HepG2 (cell line): Measurements from ENCODE around the gene ATRAID. TPM values are rescaled to one million over a fixed set of nuclear protein-coding genes. Genes with fewer than 3 reads are reported as not detected.

ENCODE experiments used
- ARID2 ChIP-seq: sonication (generic); formaldehyde crosslinking; IDR thresholded peaks from 2 replicates; pipeline ENCODE4 v1.8.1; 2022; ENCODE audit warnings: mild to moderate bottlenecking, missing genetic modification reagents, borderline replicate concordance
- ATF4 ChIP-seq, 2 experiments: fragments of 450-650 bp in 1 of 2; sonication (generic) in 1 of 2; formaldehyde crosslinking; IDR thresholded peaks; 2 replicates each; pipeline versions ENCODE4 v1.5.0 to v1.8.0; 2020 to 2022; ENCODE audit warnings: mild to moderate bottlenecking in 1 of 2, missing genetic modification reagents in 1 of 2
- FOXO4 ChIP-seq: sonication (generic); formaldehyde crosslinking; conservative IDR thresholded peaks from 2 replicates; pipeline ENCODE4 v1.8.1; 2023; ENCODE audit warnings: missing genetic modification reagents
- KDM5B ChIP-seq: sonication (generic); formaldehyde crosslinking; IDR thresholded peaks from 2 replicates; pipeline ENCODE4 v1.4.0; 2020; ENCODE audit warnings: missing genetic modification reagents, mild to moderate bottlenecking, borderline replicate concordance
- NFIC ChIP-seq: IDR thresholded peaks from 2 replicates; pipeline ENCODE4 v1.6.1; 2012; ENCODE audit warnings: mild to moderate bottlenecking, low read length, inconsistent platforms
- POLR2G ChIP-seq: fragments of 200-400 bp; formaldehyde crosslinking; IDR thresholded peaks from 2 replicates; pipeline ENCODE4 v1.6.1; 2018; ENCODE audit warnings: mild to moderate bottlenecking, low read depth, low read length, moderate library complexity
- SPEN ChIP-seq: sonication (generic); formaldehyde crosslinking; IDR thresholded peaks from 2 replicates; pipeline ENCODE4 v1.5.1; 2020; ENCODE audit warnings: low read depth, mild to moderate bottlenecking, missing genetic modification reagents
- TBX3 ChIP-seq: fragments of 450-650 bp; IDR thresholded peaks from 2 replicates; pipeline ENCODE4 v1.6.1; 2017; ENCODE audit warnings: antibody characterized with exemption, mild to moderate bottlenecking, inconsistent platforms, borderline replicate concordance
- ZNF275 ChIP-seq: sonication (generic); formaldehyde crosslinking; IDR thresholded peaks from 2 replicates; pipeline ENCODE4 v1.8.0; 2022; ENCODE audit warnings: missing genetic modification reagents, mild to moderate bottlenecking, inconsistent platforms, borderline replicate concordance
- ZNF30 ChIP-seq: sonication (generic); formaldehyde crosslinking; IDR thresholded peaks from 2 replicates; pipeline ENCODE4 v1.5.0; 2020; ENCODE audit warnings: mild to moderate bottlenecking, missing genetic modification reagents
- ZNF550 ChIP-seq: sonication (generic); formaldehyde crosslinking; IDR thresholded peaks from 2 replicates; pipeline ENCODE4 v1.4.0; 2020; ENCODE audit warnings: mild to moderate bottlenecking, missing genetic modification reagents, borderline replicate concordance
- ZNF672 ChIP-seq: sonication (generic); formaldehyde crosslinking; IDR thresholded peaks from 2 replicates; pipeline ENCODE4 v1.8.1; 2022; ENCODE audit warnings: missing genetic modification reagents
- ZNF746 ChIP-seq: sonication (generic); formaldehyde crosslinking; IDR thresholded peaks from 2 replicates; pipeline ENCODE4 v1.8.0; 2022; ENCODE audit warnings: mild to moderate bottlenecking, missing genetic modification reagents
- polyA plus RNA-seq, 8 experiments: library from polyadenylated mRNA; depleted of rRNA in 3 of 8; stranded (reverse) in 7 of 8; unstranded in 1 of 8; fragments of >200 nt; fragmentation: Illumina TruSeq in 4 of 8; extraction: Trizol in 4 of 8; gene quantifications; 2 replicates each; pipeline versions ENCODE4 v1.2.1 to v1.2.3, GENCODE V29; 2011 to 2016; ENCODE audit warnings: low read depth in 4 of 8, missing spikeins in 1 of 8, mixed read lengths in 1 of 8; ENCODE audit not compliant: insufficient read depth in 1 of 8
- total RNA-seq, 5 experiments: library from RNA; depleted of rRNA; stranded (reverse); fragments of >200 nt; fragmentation: Illumina TruSeq; extraction: Trizol; gene quantifications; 2 replicates each; pipeline ENCODE4 v1.2.3, GENCODE V29; 2016; ENCODE audit warnings: low read depth in 1 of 5
- TF ChIP-seq, protein P1 (sequence below): IDR thresholded peaks from 2 replicates; pipeline ENCODE4 v1.6.1; 2016
- TF ChIP-seq, protein P2 (sequence below): sonication (generic); formaldehyde crosslinking; IDR thresholded peaks from 2 replicates; pipeline ENCODE4 v1.4.0; 2020; ENCODE audit warnings: missing genetic modification reagents
- TF ChIP-seq, protein P3 (sequence below): sonication (generic); formaldehyde crosslinking; conservative IDR thresholded peaks from 2 replicates; pipeline ENCODE4 v1.4.0; 2020; ENCODE audit warnings: missing genetic modification reagents
- TF ChIP-seq, protein P4 (sequence below): sonication (generic); formaldehyde crosslinking; IDR thresholded peaks from 2 replicates; pipeline ENCODE4 v1.5.1; 2020; ENCODE audit warnings: mild to moderate bottlenecking, moderate library complexity, missing genetic modification reagents

Gene ATRAID
- total and polyA plus RNA-seq, 2 of the 13 experiments (the other 11 are each of a cell fraction or from before 2014, with no cell fraction given): 207 to 382 TPM

- TF ChIP-seq POLR2G: 0 out of 2 replicates have a peak, but pooled peaks have one; percentile 21
- TF ChIP-seq SPEN (CRISPR knock-in tag): no peak
- no peak for TF ChIP-seq ZNF550 (CRISPR knock-in tag)
- TF ChIP-seq, protein P1, sequence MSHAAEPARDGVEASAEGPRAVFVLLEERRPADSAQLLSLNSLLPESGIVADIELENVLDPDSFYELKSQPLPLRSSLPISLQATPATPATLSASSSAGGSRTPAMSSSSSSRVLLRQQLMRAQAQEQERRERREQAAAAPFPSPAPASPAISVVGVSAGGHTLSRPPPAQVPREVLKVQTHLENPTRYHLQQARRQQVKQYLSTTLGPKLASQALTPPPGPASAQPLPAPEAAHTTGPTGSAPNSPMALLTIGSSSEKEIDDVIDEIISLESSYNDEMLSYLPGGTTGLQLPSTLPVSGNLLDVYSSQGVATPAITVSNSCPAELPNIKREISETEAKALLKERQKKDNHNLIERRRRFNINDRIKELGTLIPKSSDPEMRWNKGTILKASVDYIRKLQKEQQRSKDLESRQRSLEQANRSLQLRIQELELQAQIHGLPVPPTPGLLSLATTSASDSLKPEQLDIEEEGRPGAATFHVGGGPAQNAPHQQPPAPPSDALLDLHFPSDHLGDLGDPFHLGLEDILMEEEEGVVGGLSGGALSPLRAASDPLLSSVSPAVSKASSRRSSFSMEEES: peak; percentile 49; the same call in 1 of the 2 replicates
- TF ChIP-seq KDM5B: no peak
- TF ChIP-seq, protein P2, sequence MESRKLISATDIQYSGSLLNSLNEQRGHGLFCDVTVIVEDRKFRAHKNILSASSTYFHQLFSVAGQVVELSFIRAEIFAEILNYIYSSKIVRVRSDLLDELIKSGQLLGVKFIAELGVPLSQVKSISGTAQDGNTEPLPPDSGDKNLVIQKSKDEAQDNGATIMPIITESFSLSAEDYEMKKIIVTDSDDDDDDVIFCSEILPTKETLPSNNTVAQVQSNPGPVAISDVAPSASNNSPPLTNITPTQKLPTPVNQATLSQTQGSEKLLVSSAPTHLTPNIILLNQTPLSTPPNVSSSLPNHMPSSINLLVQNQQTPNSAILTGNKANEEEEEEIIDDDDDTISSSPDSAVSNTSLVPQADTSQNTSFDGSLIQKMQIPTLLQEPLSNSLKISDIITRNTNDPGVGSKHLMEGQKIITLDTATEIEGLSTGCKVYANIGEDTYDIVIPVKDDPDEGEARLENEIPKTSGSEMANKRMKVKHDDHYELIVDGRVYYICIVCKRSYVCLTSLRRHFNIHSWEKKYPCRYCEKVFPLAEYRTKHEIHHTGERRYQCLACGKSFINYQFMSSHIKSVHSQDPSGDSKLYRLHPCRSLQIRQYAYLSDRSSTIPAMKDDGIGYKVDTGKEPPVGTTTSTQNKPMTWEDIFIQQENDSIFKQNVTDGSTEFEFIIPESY (CRISPR knock-in tag): no peak
- no peak for TF ChIP-seq ATF4 (CRISPR knock-in tag; IDR thresholded peaks at IDR 0.05)
- TF ChIP-seq ZNF275 (CRISPR knock-in tag): no peak
- TF ChIP-seq TBX3: no peak
- no peak for TF ChIP-seq ZNF30 (CRISPR knock-in tag)
- TF ChIP-seq, protein P3, sequence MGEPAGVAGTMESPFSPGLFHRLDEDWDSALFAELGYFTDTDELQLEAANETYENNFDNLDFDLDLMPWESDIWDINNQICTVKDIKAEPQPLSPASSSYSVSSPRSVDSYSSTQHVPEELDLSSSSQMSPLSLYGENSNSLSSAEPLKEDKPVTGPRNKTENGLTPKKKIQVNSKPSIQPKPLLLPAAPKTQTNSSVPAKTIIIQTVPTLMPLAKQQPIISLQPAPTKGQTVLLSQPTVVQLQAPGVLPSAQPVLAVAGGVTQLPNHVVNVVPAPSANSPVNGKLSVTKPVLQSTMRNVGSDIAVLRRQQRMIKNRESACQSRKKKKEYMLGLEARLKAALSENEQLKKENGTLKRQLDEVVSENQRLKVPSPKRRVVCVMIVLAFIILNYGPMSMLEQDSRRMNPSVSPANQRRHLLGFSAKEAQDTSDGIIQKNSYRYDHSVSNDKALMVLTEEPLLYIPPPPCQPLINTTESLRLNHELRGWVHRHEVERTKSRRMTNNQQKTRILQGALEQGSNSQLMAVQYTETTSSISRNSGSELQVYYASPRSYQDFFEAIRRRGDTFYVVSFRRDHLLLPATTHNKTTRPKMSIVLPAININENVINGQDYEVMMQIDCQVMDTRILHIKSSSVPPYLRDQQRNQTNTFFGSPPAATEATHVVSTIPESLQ (CRISPR knock-in tag): no peak
- 0 out of 2 replicates have a peak, but pooled peaks have one; percentile 27 for TF ChIP-seq NFIC
- TF ChIP-seq, protein P4, sequence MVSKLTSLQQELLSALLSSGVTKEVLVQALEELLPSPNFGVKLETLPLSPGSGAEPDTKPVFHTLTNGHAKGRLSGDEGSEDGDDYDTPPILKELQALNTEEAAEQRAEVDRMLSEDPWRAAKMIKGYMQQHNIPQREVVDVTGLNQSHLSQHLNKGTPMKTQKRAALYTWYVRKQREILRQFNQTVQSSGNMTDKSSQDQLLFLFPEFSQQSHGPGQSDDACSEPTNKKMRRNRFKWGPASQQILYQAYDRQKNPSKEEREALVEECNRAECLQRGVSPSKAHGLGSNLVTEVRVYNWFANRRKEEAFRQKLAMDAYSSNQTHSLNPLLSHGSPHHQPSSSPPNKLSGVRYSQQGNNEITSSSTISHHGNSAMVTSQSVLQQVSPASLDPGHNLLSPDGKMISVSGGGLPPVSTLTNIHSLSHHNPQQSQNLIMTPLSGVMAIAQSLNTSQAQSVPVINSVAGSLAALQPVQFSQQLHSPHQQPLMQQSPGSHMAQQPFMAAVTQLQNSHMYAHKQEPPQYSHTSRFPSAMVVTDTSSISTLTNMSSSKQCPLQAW (CRISPR knock-in tag): peak; percentile 33; the same call in 1 of the 2 replicates
- TF ChIP-seq ZNF746 (CRISPR knock-in tag): no peak
- TF ChIP-seq FOXO4: 0 out of 2 replicates have a peak, but pooled peaks have one; percentile 54
- no peak for TF ChIP-seq ZNF672 (CRISPR knock-in tag)
- no peak for TF ChIP-seq ARID2 (CRISPR knock-in tag)
Measured at GRCh38 chr2:27209621-27210401, 2.0 kb upstream of the ATRAID start (continued).
